ENCODE results near the gene SPARC. TPM values are rescaled to one million over a fixed set of nuclear protein-coding genes. Genes with fewer than 3 reads are reported as not detected.
"Not testable (repeated sequence)": the region's sequence is repeated elsewhere in the genome, so short reads cannot be mapped to it uniquely, and the experiment has no call there.

Gene SPARC
- total and polyA plus RNA-seq, 5 donors from 2014 or later = 34.6 TPM; not detected in 4

DNA sequence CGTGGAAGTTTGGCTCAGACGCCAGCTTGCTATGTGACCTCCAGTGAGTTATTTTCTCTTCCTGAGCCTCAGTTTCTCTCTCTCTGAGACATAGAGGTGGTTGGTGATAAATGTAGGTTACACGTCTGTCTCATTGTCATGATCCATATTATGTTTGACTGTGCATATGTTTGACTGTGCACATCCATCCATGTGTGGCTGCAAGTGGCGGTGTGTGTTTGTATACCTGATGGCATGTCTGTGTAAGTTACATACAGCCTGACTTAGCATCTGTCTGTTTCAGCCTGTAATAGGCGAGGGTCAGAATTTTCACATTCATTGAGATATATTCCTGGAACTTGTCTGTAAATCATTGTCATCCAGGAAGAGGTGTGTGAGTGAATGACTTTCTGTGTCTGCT is 3.3 kb downstream of the SPARC start:
- peaks cover 41% of the 10 kb centered on the region for H3K27me3 Mint-ChIP-seq
- ATAC-seq (ENCODE audit: low read depth in 2 of 2) = no peak

DNA sequence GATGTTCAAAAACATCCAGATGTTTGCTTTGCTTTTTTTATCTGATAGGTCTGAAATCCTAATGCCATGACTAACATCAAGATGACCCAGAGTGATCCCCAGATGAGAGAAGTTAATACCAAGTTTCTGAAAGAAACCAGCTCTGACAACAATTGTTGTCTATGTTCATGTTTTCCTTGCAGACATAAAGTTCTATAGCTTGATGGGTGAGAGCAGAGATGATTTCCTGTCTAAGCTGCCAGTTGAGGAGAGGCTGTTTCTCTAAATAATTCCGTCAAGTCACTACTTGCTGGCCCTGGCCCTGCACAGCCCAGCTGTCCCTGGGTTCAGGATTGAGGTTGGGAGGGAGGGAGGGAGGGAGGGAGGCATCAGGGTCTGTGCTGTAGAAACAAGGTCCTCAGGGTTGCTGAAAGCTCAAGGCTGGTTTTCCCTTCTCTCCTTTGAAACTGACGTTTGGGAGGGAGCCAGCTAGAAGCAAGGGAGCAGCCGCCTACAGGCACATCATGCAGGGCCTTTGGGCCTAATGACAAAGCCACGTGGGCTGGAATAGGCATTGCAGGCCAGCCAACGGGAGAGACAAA is 3.9 kb downstream of the SPARC start:
- no peaks in the 10 kb centered on the region for H3K36me3 ChIP-seq (ENCODE audit: control insufficient read depth, insufficient read depth, low read length)
- no peak overlapping the region for H3K4me3 ChIP-seq (ENCODE audit: low read depth, low read length)
- no peaks in the 10 kb centered on the region for H3K9me3 ChIP-seq (ENCODE audit: control insufficient read depth in 2 of 2, low read length in 2 of 2)
- no peak overlapping the region for H3K4me3 Mint-ChIP-seq
- H3K27me3 ChIP-seq (ENCODE audit: control insufficient read depth, insufficient read depth, low read length) = peaks cover 16% of the 10 kb centered on the region
- no peaks in the 10 kb centered on the region for H3K36me3 Mint-ChIP-seq
- peaks cover 36% of the 10 kb centered on the region for H3K27me3 Mint-ChIP-seq
- H3K27ac Mint-ChIP-seq = peak overlapping the region in 1 of 3 donors; percentile 79
- H3K4me1 ChIP-seq (ENCODE audit: control insufficient read depth, insufficient read depth, low read length, poor library complexity, severe bottlenecking) = peaks cover 6% of the 10 kb centered on the region
- H3K9me3 Mint-ChIP-seq = no peaks in the 10 kb centered on the region
- no peak for DNase-seq
- H3K27ac ChIP-seq (ENCODE audit: insufficient read depth, low read length, poor library complexity, severe bottlenecking) = no peak overlapping the region
- peaks cover 0 to 11% (median under 1%) of the 10 kb centered on the region in 4 donors for H3K4me1 Mint-ChIP-seq
- no peak for ATAC-seq (ENCODE audit: low read depth in 2 of 2)

More for the DNA sequence above, 3.3 kb downstream of the SPARC start:
- H3K9me3 Mint-ChIP-seq = no peaks in the 10 kb centered on the region
- H3K9me3 ChIP-seq (ENCODE audit: control insufficient read depth in 2 of 2, low read length in 2 of 2) = no peaks in the 10 kb centered on the region
- H3K4me1 Mint-ChIP-seq = peaks cover 0 to 11% (median under 1%) of the 10 kb centered on the region in 4 donors
- DNase-seq = no peak
- H3K4me3 Mint-ChIP-seq = no peak overlapping the region
- no peak overlapping the region for H3K4me3 ChIP-seq (ENCODE audit: low read depth, low read length)
- H3K27ac Mint-ChIP-seq = no peak overlapping the region
- H3K27me3 ChIP-seq (ENCODE audit: control insufficient read depth, insufficient read depth, low read length) = peaks cover 16% of the 10 kb centered on the region
- no peaks in the 10 kb centered on the region for H3K36me3 ChIP-seq (ENCODE audit: control insufficient read depth, insufficient read depth, low read length)
- peaks cover 6% of the 10 kb centered on the region for H3K4me1 ChIP-seq (ENCODE audit: control insufficient read depth, insufficient read depth, low read length, poor library complexity, severe bottlenecking)
- no peak overlapping the region for H3K27ac ChIP-seq (ENCODE audit: insufficient read depth, low read length, poor library complexity, severe bottlenecking)
- no peaks in the 10 kb centered on the region for H3K36me3 Mint-ChIP-seq

DNA sequence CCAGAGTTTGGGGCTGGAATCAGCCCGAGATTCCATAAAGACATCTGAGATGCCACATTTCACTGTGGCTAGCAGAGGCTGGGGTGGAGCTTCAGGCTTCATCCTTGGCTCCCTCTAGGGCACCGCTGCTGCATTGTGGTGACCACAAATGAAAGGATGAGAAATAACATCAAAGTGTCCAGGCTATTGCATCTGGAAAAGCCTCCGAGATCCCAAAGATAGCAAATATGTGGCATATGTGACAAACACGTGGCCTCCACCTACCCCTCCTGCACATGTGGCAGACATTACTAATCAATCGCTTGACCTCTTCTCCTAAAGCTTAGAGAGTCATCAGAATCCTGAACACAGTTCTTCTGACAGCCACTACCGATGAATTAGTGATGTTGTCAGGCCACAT is 4.5 kb downstream of the SPARC start:
- Histone ChIP-seq H3K4me1 (ENCODE audit: control insufficient read depth, insufficient read depth, low read length, poor library complexity, severe bottlenecking) (peaks cover 6% of the 10 kb centered on the region), H3K4me3 (ENCODE audit: low read depth, low read length) (no peak overlapping the region), H3K27me3 (ENCODE audit: control insufficient read depth, insufficient read depth, low read length) (peaks cover 12% of the 10 kb centered on the region), H3K9me3 (ENCODE audit: control insufficient read depth in 2 of 2, low read length in 2 of 2) (no peaks in the 10 kb centered on the region), H3K36me3 (ENCODE audit: control insufficient read depth, insufficient read depth, low read length) (no peaks in the 10 kb centered on the region), H3K27ac (ENCODE audit: insufficient read depth, low read length, poor library complexity, severe bottlenecking) (no peak overlapping the region)
- Mint-ChIP-seq H3K27ac (no peak overlapping the region), H3K9me3 (no peaks in the 10 kb centered on the region), H3K27me3 (peaks cover 30% of the 10 kb centered on the region), H3K4me1 (peaks cover 0 to 11% (median under 1%) of the 10 kb centered on the region in 4 donors), H3K4me3 (no peak overlapping the region), H3K36me3 (no peaks in the 10 kb centered on the region)
- ATAC-seq (ENCODE audit: low read depth in 2 of 2) (no peak), DNase-seq (no peak)

DNA sequence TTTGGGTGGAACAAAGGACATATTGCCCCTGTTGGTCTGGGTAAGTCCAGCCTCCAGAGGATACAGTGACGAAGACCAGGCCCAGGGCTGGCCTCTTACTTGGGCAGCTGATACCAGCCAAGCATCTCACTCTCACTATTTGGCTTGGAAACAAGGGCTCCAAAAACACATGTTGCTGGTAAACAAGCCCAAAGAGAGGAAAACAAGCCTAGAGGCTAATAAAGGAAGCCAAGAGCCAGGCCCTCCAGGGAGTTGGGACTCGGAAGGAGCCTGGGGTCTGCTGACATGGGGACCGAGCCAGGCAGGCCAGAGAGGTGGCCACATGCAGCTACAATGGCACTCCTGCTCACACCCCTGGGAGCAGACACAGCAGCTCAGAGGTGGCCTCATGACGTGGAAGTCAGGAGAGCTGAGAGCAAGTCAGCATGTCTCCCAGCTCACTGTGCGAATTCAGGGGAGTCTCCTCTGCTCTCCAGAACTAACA is 5.7 kb downstream of the SPARC start:
- DNase-seq (no peak), ATAC-seq (ENCODE audit: low read depth in 2 of 2) (no peak)
- Mint-ChIP-seq H3K9me3 (no peaks in the 10 kb centered on the region), H3K4me3 (no peak overlapping the region), H3K4me1 (peaks cover 0 to under 1% (median 0%) of the 10 kb centered on the region in 4 donors), H3K36me3 (no peaks in the 10 kb centered on the region), H3K27ac (no peak overlapping the region), H3K27me3 (peaks cover 25% of the 10 kb centered on the region)
- H3K4me3 ChIP-seq (ENCODE audit: low read depth, low read length) = no peak overlapping the region
- H3K9me3 ChIP-seq (ENCODE audit: control insufficient read depth in 2 of 2, low read length in 2 of 2) = no peaks in the 10 kb centered on the region
- no peak overlapping the region for H3K27ac ChIP-seq (ENCODE audit: insufficient read depth, low read length, poor library complexity, severe bottlenecking)
- no peaks in the 10 kb centered on the region for H3K36me3 ChIP-seq (ENCODE audit: control insufficient read depth, insufficient read depth, low read length)
- peaks cover 5% of the 10 kb centered on the region for H3K27me3 ChIP-seq (ENCODE audit: control insufficient read depth, insufficient read depth, low read length)
- no peaks in the 10 kb centered on the region for H3K4me1 ChIP-seq (ENCODE audit: control insufficient read depth, insufficient read depth, low read length, poor library complexity, severe bottlenecking)

DNA sequence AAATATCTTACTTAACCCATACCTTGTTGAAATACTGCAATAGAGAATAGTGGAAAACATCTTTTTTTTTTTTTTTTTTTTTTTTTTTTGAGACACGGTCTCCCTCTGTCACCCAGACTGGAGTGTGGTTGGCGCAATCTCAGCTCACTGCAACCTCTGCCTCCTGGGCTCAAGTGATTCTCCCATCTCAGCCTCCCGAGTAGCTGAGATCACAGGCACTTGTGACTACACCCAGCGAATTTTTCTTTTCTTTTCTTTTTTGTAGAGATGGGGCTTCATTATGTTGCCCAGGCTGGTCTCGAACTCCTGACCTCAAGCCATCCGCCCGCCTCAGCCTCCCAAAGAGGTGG is 6.6 kb downstream of the SPARC start:
- not testable (repeated sequence) for H3K36me3 ChIP-seq (ENCODE audit: control insufficient read depth, insufficient read depth, low read length); H3K4me1 ChIP-seq (ENCODE audit: control insufficient read depth, insufficient read depth, low read length, poor library complexity, severe bottlenecking); H3K27ac Mint-ChIP-seq; H3K27me3 ChIP-seq (ENCODE audit: control insufficient read depth, insufficient read depth, low read length); H3K9me3 Mint-ChIP-seq; DNase-seq; H3K9me3 ChIP-seq (ENCODE audit: control insufficient read depth in 2 of 2, low read length in 2 of 2); H3K36me3 Mint-ChIP-seq; H3K27ac ChIP-seq (ENCODE audit: insufficient read depth, low read length, poor library complexity, severe bottlenecking); H3K4me1 Mint-ChIP-seq; H3K4me3 ChIP-seq (ENCODE audit: low read depth, low read length); ATAC-seq (ENCODE audit: low read depth in 2 of 2); H3K4me3 Mint-ChIP-seq
- H3K27me3 Mint-ChIP-seq = peaks cover 32% of the 10 kb centered on the region

DNA sequence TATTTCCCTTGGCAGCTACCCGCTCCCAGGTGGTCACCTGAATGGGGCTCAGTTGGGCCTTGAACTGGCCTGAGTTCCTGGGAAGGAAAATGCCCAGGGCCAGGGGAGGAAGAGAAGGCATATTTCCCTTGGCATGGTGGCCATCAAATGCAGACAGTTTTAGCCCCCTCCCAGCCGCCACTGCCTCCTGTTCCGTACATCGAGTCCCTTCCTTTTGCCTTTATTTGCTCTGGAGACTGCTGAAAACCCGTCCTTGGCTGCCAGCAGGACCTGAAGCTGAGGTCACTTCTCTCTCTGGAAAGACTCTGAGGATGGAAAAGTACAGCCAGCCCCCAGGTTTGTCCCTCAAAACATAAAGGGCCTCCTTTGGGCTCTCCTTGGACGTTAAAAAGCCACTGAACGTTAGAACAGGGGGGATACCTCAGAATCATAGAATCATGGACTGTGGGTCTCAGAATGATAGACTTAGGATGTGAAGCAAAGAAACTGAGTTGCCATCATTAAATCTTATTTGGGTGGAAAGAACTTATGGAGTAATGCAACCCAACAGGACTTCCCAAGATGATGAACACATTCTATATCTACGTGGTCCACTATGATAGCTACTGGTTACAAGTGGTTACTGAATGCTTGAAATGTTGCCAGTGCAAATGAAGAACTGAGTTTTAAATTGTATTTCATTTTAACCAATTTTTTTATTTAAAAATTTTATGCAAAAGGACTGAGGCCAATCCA is 7.1 kb downstream of the SPARC start:
- DNase-seq (no peak), ATAC-seq (ENCODE audit: low read depth in 2 of 2) (no peak)
- no peaks in the 10 kb centered on the region for H3K9me3 ChIP-seq (ENCODE audit: control insufficient read depth in 2 of 2, low read length in 2 of 2)
- H3K4me1 ChIP-seq (ENCODE audit: control insufficient read depth, insufficient read depth, low read length, poor library complexity, severe bottlenecking) = no peaks in the 10 kb centered on the region
- no peak overlapping the region for H3K27ac Mint-ChIP-seq
- H3K27me3 ChIP-seq (ENCODE audit: control insufficient read depth, insufficient read depth, low read length) = no peaks in the 10 kb centered on the region
- H3K27me3 Mint-ChIP-seq = peaks cover 29% of the 10 kb centered on the region
- H3K9me3 Mint-ChIP-seq = no peaks in the 10 kb centered on the region
- H3K4me3 Mint-ChIP-seq = no peak overlapping the region
- no peak overlapping the region for H3K4me3 ChIP-seq (ENCODE audit: low read depth, low read length)
- no peaks in the 10 kb centered on the region for H3K36me3 ChIP-seq (ENCODE audit: control insufficient read depth, insufficient read depth, low read length)
- H3K4me1 Mint-ChIP-seq = no peaks in the 10 kb centered on the region
- H3K27ac ChIP-seq (ENCODE audit: insufficient read depth, low read length, poor library complexity, severe bottlenecking) = no peak overlapping the region
- no peaks in the 10 kb centered on the region for H3K36me3 Mint-ChIP-seq

DNA sequence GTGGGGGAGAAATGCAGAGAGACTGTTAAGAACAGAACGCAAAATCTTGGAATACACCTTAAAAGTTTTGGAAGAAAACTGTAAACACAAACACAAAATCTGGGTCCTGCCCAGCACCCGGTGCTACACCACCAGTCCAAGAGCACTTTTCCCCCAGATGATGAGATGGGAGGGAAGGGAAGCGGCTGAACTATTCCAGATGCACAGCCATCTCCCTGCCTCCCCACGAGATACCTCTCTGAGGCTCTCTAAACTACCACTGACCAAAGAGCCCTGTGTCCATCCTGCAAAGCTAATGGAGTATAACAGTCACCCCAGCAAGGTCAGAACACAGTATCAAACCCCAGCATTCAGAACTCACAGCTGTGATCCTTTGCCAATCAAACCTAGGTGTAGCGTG is 8.0 kb downstream of the SPARC start:
- peaks cover 22% of the 10 kb centered on the region for H3K27me3 Mint-ChIP-seq
- Histone ChIP-seq H3K4me1 (ENCODE audit: control insufficient read depth, insufficient read depth, low read length, poor library complexity, severe bottlenecking) (no peaks in the 10 kb centered on the region), H3K9me3 (ENCODE audit: control insufficient read depth in 2 of 2, low read length in 2 of 2) (no peaks in the 10 kb centered on the region), H3K36me3 (ENCODE audit: control insufficient read depth, insufficient read depth, low read length) (no peaks in the 10 kb centered on the region), H3K4me3 (ENCODE audit: low read depth, low read length) (no peak overlapping the region), H3K27ac (ENCODE audit: insufficient read depth, low read length, poor library complexity, severe bottlenecking) (no peak overlapping the region), H3K27me3 (ENCODE audit: control insufficient read depth, insufficient read depth, low read length) (no peaks in the 10 kb centered on the region)
- no peak overlapping the region for H3K4me3 Mint-ChIP-seq
- H3K27ac Mint-ChIP-seq = no peak overlapping the region
- DNase-seq (no peak), ATAC-seq (ENCODE audit: low read depth in 2 of 2) (no peak)
- no peaks in the 10 kb centered on the region for H3K9me3 Mint-ChIP-seq
- H3K36me3 Mint-ChIP-seq = no peaks in the 10 kb centered on the region
- H3K4me1 Mint-ChIP-seq = no peaks in the 10 kb centered on the region

Measured in CD4-positive, CD25-positive, alpha-beta regulatory T cell (primary cell).